Thyroid gland (tissue), 4 donors: Measurements from ENCODE around the gene KRTAP5-5. TPM values are rescaled to one million over a fixed set of nuclear protein-coding genes. Genes with fewer than 3 reads are reported as not detected.
"Not testable (repeated sequence)": the region's sequence is repeated elsewhere in the genome, so short reads cannot be mapped to it uniquely, and the experiment has no call there.

Experiments
- DNase-seq, 2 donors: peaks; one replicate each; pipeline ENCODE4 v3.0.0-alpha.2; 2019
- H3K27ac ChIP-seq, 3 donors: fragments of 200-600 bp; sonication (generic); 1 replicate in 2 of 3; 2 replicates in 1 of 3; pipeline ENCODE4 v1.5.1; 2016 to 2019; ENCODE audit warnings: mild to moderate bottlenecking in 1 of 3, moderate library complexity in 1 of 3
- H3K27me3 ChIP-seq: fragments of 200-600 bp; sonication (generic); one replicate; pipeline ENCODE4 v1.5.1; 2019
- H3K36me3 ChIP-seq, 2 donors: fragments of 200-600 bp; sonication (generic); one replicate each; pipeline ENCODE4 v1.5.1; 2016 to 2019
- H3K4me1 ChIP-seq, 2 donors: fragments of 200-600 bp; sonication (generic); one replicate each; pipeline ENCODE4 v1.5.1; 2017 to 2019
- H3K4me3 ChIP-seq, 3 donors: fragments of 200-600 bp; sonication (generic); replicated peaks in 1 of 3; 1 replicate in 2 of 3; 2 replicates in 1 of 3; pipeline ENCODE4 v1.5.1; 2016; ENCODE audit warnings: mild to moderate bottlenecking in 1 of 3
- H3K9me3 ChIP-seq: fragments of 200-600 bp; sonication (generic); one replicate; pipeline ENCODE4 v1.5.1; 2017
- CTCF ChIP-seq, 6 experiments: fragments of 200-600 bp in 3 of 6; fragments of 450-650 bp in 3 of 6; sonication (generic) in 3 of 6; IDR thresholded peaks; one replicate each; pipeline ENCODE4 v1.5.1; 2016 to 2019; ENCODE audit warnings: antibody characterized with exemption in 6 of 6, mild to moderate bottlenecking in 2 of 6, inconsistent platforms in 1 of 6, moderate library complexity in 1 of 6
- POLR2A ChIP-seq, 2 donors: fragments of 450-650 bp; IDR thresholded peaks; one replicate each; pipeline ENCODE4 v1.6.1; 2017; ENCODE audit warnings: antibody characterized with exemption in 2 of 2, mild to moderate bottlenecking in 2 of 2, moderate library complexity in 1 of 2
- WGBS, 2 donors: methylation state at CpG; one replicate each; pipeline ENCODE4 v1.1.5; 2017; 5-methylcytosine and 5-hydroxymethylcytosine counted together
- intact Hi-C: fragments of 100-400 bp; cut with DNase I; formaldehyde crosslinking; loops from one replicate; pipeline ENCODE4 v1.15.1; 2023
- total RNA-seq, 4 donors: library from RNA; depleted of rRNA; stranded (reverse); fragments of >200 nt; gene quantifications; one replicate each; pipeline ENCODE4 v1.2.3, GENCODE V29; 2016

The KRTAP5-5 gene
- total RNA-seq, 4 donors from 2014 or later = not detected

- Histone ChIP-seq H3K27ac (no peak overlapping the region), H3K9me3 (no peaks in the 10 kb centered on the region), H3K36me3 (no peaks in the 10 kb centered on the region), H3K4me1 (no peaks in the 10 kb centered on the region), H3K4me3 (no peak overlapping the region), H3K27me3 (no peaks in the 10 kb centered on the region)
- DNase-seq = no peak
- intact Hi-C loops = no loop called here
- WGBS, 2 donors = 53 to 71% methylated on average over 5 of the region's 6 CpGs
- TF ChIP-seq CTCF (IDR thresholded peaks at IDR 0.05) (no peak), POLR2A (IDR thresholded peaks at IDR 0.05) (no peak)
Observed at GRCh38 chr11:1598816-1599215, 30.8 kb upstream of the KRTAP5-5 start.

- H3K4me3 ChIP-seq = no peak overlapping the region
- no peak overlapping the region for H3K27ac ChIP-seq
- intact Hi-C loops = no loop called here
- WGBS, 2 donors = 68 to 72% methylated on average over 5 of the region's 5 CpGs
- H3K9me3 ChIP-seq = no peaks in the 10 kb centered on the region
- TF ChIP-seq CTCF (IDR thresholded peaks at IDR 0.05) (no peak), POLR2A (IDR thresholded peaks at IDR 0.05) (no peak)
- no peaks in the 10 kb centered on the region for H3K36me3 ChIP-seq
- no peaks in the 10 kb centered on the region for H3K27me3 ChIP-seq
- no peak for DNase-seq
- no peaks in the 10 kb centered on the region for H3K4me1 ChIP-seq
Observed at GRCh38 chr11:1600626-1601025, 28.9 kb upstream of the KRTAP5-5 start.

- H3K36me3 ChIP-seq, intact Hi-C loops, H3K4me1 ChIP-seq, H3K9me3 ChIP-seq, H3K27ac ChIP-seq, DNase-seq, H3K27me3 ChIP-seq, H3K4me3 ChIP-seq: not testable (repeated sequence)
- 79 to 84% methylated on average over 3 of the region's 3 CpGs for WGBS, 2 donors
Observed at GRCh38 chr11:1601663-1602062, 27.9 kb upstream of the KRTAP5-5 start.

GRCh38 chr11:1603629-1604028 is 25.9 kb upstream of the KRTAP5-5 start:
- H3K4me1 ChIP-seq = no peaks in the 10 kb centered on the region
- H3K4me3 ChIP-seq = no peak overlapping the region
- no peaks in the 10 kb centered on the region for H3K9me3 ChIP-seq
- intact Hi-C loops = no loop called here
- DNase-seq = no peak
- TF ChIP-seq CTCF (IDR thresholded peaks at IDR 0.05) (no peak), POLR2A (IDR thresholded peaks at IDR 0.05) (no peak)
- H3K27me3 ChIP-seq = no peaks in the 10 kb centered on the region
- WGBS, 2 donors = 78 to 86% methylated on average over 1 of the region's 1 CpG
- H3K27ac ChIP-seq = no peak overlapping the region
- no peaks in the 10 kb centered on the region for H3K36me3 ChIP-seq

- H3K4me3 ChIP-seq = no peak overlapping the region
- no peaks in the 10 kb centered on the region for H3K9me3 ChIP-seq
- no peak for DNase-seq
- TF ChIP-seq CTCF (IDR thresholded peaks at IDR 0.05) = no peak
- TF ChIP-seq POLR2A (IDR thresholded peaks at IDR 0.05) = no peak
- no peaks in the 10 kb centered on the region for H3K4me1 ChIP-seq
- WGBS, 2 donors = 86 to 91% methylated on average over 8 to 10 of the region's 11 CpGs
- H3K36me3 ChIP-seq = no peaks in the 10 kb centered on the region
- intact Hi-C loops = no loop called here
- H3K27me3 ChIP-seq = no peaks in the 10 kb centered on the region
- no peak overlapping the region for H3K27ac ChIP-seq
Observed at GRCh38 chr11:1604181-1604580, 25.4 kb upstream of the KRTAP5-5 start.

- intact Hi-C loops = no loop called here
- H3K9me3 ChIP-seq = no peaks in the 10 kb centered on the region
- H3K27ac ChIP-seq = no peak overlapping the region
- WGBS, 2 donors = 89 to 100% methylated on average over 1 to 7 of the region's 7 CpGs
- H3K4me1 ChIP-seq = no peaks in the 10 kb centered on the region
- DNase-seq = no peak
- TF ChIP-seq POLR2A (IDR thresholded peaks at IDR 0.05) (no peak), CTCF (IDR thresholded peaks at IDR 0.05) (no peak)
- no peaks in the 10 kb centered on the region for H3K27me3 ChIP-seq
- H3K36me3 ChIP-seq = no peaks in the 10 kb centered on the region
- no peak overlapping the region for H3K4me3 ChIP-seq
Observed at GRCh38 chr11:1604711-1605110, 24.9 kb upstream of the KRTAP5-5 start.

- H3K36me3 ChIP-seq, H3K27me3 ChIP-seq, intact Hi-C loops, DNase-seq, H3K27ac ChIP-seq, H3K9me3 ChIP-seq, H3K4me3 ChIP-seq, H3K4me1 ChIP-seq: not testable (repeated sequence)
- 84 to 86% methylated on average over 12 to 13 of the region's 13 CpGs for WGBS, 2 donors
Observed at GRCh38 chr11:1605923-1606322, 23.7 kb upstream of the KRTAP5-5 start.

GRCh38 chr11:1607156-1607845 is 22.3 kb upstream of the KRTAP5-5 start:
- 16 to 27% methylated on average over 17 of the region's 18 CpGs for WGBS, 2 donors
- H3K36me3 ChIP-seq, H3K4me3 ChIP-seq, DNase-seq, H3K27me3 ChIP-seq, intact Hi-C loops, H3K4me1 ChIP-seq, H3K9me3 ChIP-seq, H3K27ac ChIP-seq: not testable (repeated sequence)
